H9 (cell line): Measurements from ENCODE around the gene NPAS3. TPM values are rescaled to one million over a fixed set of nuclear protein-coding genes. Genes with fewer than 3 reads are reported as not detected.

Experiments used
- DNase-seq: peaks from one replicate; pipeline ENCODE4 v3.0.0-alpha.2; 2017
- H2AFZ ChIP-seq: one replicate; pipeline ENCODE4 v1.6.1; 2013; ENCODE audit warnings: mild to moderate bottlenecking, low read length, control low read depth, moderate library complexity
- H2AK5ac ChIP-seq: 2 replicates; pipeline ENCODE4 v1.6.1; 2013; ENCODE audit warnings: low read length, control low read depth, mixed read lengths; ENCODE audit not compliant: insufficient read length
- H2BK120ac ChIP-seq: one replicate; pipeline ENCODE4 v1.6.1; 2013; ENCODE audit warnings: low read depth, mild to moderate bottlenecking, low read length, control low read depth, inconsistent platforms; ENCODE audit not compliant: poor library complexity, severe bottlenecking
- H2BK12ac ChIP-seq: 2 replicates; pipeline ENCODE4 v1.6.1; 2013; ENCODE audit warnings: low read length, control low read depth, mixed read lengths, low read depth; ENCODE audit not compliant: insufficient read length
- H2BK15ac ChIP-seq: 2 replicates; pipeline ENCODE4 v1.6.1; 2013; ENCODE audit warnings: low read depth, low read length, control low read depth
- H2BK20ac ChIP-seq: one replicate; pipeline ENCODE4 v1.6.1; 2013; ENCODE audit warnings: low read depth, mild to moderate bottlenecking, low read length, control low read depth, inconsistent platforms; ENCODE audit not compliant: poor library complexity, severe bottlenecking
- H2BK5ac ChIP-seq: 2 replicates; pipeline ENCODE4 v1.6.1; 2013; ENCODE audit warnings: low read length, control low read depth, mixed read lengths; ENCODE audit not compliant: insufficient read length
- H3K14ac ChIP-seq: 2 replicates; pipeline ENCODE4 v1.6.1; 2013; ENCODE audit warnings: low read length, control low read depth; ENCODE audit not compliant: insufficient read depth
- H3K18ac ChIP-seq: 2 replicates; pipeline ENCODE4 v1.6.1; 2013; ENCODE audit warnings: low read depth, mild to moderate bottlenecking, mixed read lengths, low read length, control low read depth; ENCODE audit not compliant: insufficient read length
- H3K23ac ChIP-seq: 2 replicates; pipeline ENCODE4 v1.6.1; 2013; ENCODE audit warnings: low read length, control low read depth, mixed read lengths, low read depth; ENCODE audit not compliant: insufficient read length
- H3K23me2 ChIP-seq: 2 replicates; pipeline ENCODE4 v1.6.1; 2013; ENCODE audit warnings: low read depth, mild to moderate bottlenecking, mixed read lengths, low read length, control low read depth; ENCODE audit not compliant: insufficient read length, poor library complexity, severe bottlenecking
- H3K27ac ChIP-seq: 2 replicates; pipeline ENCODE4 v1.5.1; 2013; ENCODE audit warnings: low read length, control low read depth, mixed read lengths, low read depth; ENCODE audit not compliant: insufficient read length
- H3K27me3 ChIP-seq: 2 replicates; pipeline ENCODE4 v1.6.1; 2013; ENCODE audit warnings: low read length, control low read depth, inconsistent platforms; ENCODE audit not compliant: insufficient read depth
- H3K4ac ChIP-seq: 2 replicates; pipeline ENCODE4 v1.6.1; 2013; ENCODE audit warnings: low read depth, mild to moderate bottlenecking, control low read depth, inconsistent platforms, low read length, moderate library complexity
- H3K4me1 ChIP-seq: 2 replicates; pipeline ENCODE4 v1.6.1; 2013; ENCODE audit warnings: low read length, control low read depth, inconsistent platforms; ENCODE audit not compliant: insufficient read depth
- H3K4me2 ChIP-seq: 2 replicates; pipeline ENCODE4 v1.6.1; 2013; ENCODE audit warnings: low read length, control low read depth, mixed read lengths; ENCODE audit not compliant: insufficient read length, insufficient read depth
- H3K56ac ChIP-seq: 2 replicates; pipeline ENCODE4 v1.6.1; 2013; ENCODE audit warnings: low read depth, mild to moderate bottlenecking, mixed read lengths, low read length, control low read depth; ENCODE audit not compliant: insufficient read length
- H3K79me1 ChIP-seq: 2 replicates; pipeline ENCODE4 v1.6.1; 2013; ENCODE audit warnings: low read depth, mild to moderate bottlenecking, moderate library complexity, low read length, control low read depth, inconsistent platforms; ENCODE audit not compliant: insufficient read depth, poor library complexity, severe bottlenecking
- H3K79me2 ChIP-seq: 2 replicates; pipeline ENCODE4 v1.6.1; 2013; ENCODE audit warnings: low read length, control low read depth, inconsistent platforms; ENCODE audit not compliant: insufficient read depth
- H3K9ac ChIP-seq: 2 replicates; pipeline ENCODE4 v1.6.1; 2013; ENCODE audit warnings: low read length, control low read depth, mixed read lengths; ENCODE audit not compliant: insufficient read length; ENCODE audit errors: extremely low read depth
- H3K9me3 ChIP-seq: one replicate; pipeline ENCODE4 v1.6.1; 2013; ENCODE audit warnings: low read depth, low read length, inconsistent platforms; ENCODE audit not compliant: control insufficient read depth
- H3T11ph ChIP-seq: one replicate; pipeline ENCODE4 v1.6.1; 2013; ENCODE audit warnings: mild to moderate bottlenecking, low read length, control low read depth, inconsistent platforms
- H4K20me1 ChIP-seq: one replicate; pipeline ENCODE4 v1.6.1; 2013; ENCODE audit not compliant: control insufficient read depth, insufficient read length, insufficient read depth
- H4K5ac ChIP-seq: 2 replicates; pipeline ENCODE4 v1.6.1; 2013; ENCODE audit warnings: low read depth, mild to moderate bottlenecking, mixed read lengths, low read length, control low read depth; ENCODE audit not compliant: insufficient read length
- H4K8ac ChIP-seq: replicated peaks from 2 replicates; pipeline ENCODE4 v1.6.1; 2013; ENCODE audit warnings: low read length, control low read depth, mixed read lengths, low read depth; ENCODE audit not compliant: insufficient read length
- H4K91ac ChIP-seq: 2 replicates; pipeline ENCODE4 v1.6.1; 2013; ENCODE audit warnings: low read depth, mild to moderate bottlenecking, moderate library complexity, mixed read lengths, low read length, control low read depth; ENCODE audit not compliant: insufficient read length
- H3K27ac Mint-ChIP-seq, 3 experiments: 2 replicates in 2 of 3; 3 replicates in 1 of 3; pipeline ENCODE4 v1.8.0; 2020 to 2021; ENCODE audit warnings: mixed read lengths in 3 of 3, mild to moderate bottlenecking in 1 of 3, moderate library complexity in 1 of 3
- H3K27me3 Mint-ChIP-seq: 2 replicates; pipeline ENCODE4 v1.8.0; 2021; ENCODE audit warnings: low read depth, mild to moderate bottlenecking, moderate library complexity, mixed read lengths
- H3K36me3 Mint-ChIP-seq, 3 experiments: 2 replicates in 2 of 3; 3 replicates in 1 of 3; pipeline ENCODE4 v1.8.0; 2020 to 2021; ENCODE audit warnings: low read depth in 3 of 3, mixed read lengths in 3 of 3; ENCODE audit not compliant: insufficient read depth in 1 of 3
- H3K4me1 Mint-ChIP-seq, 2 experiments: 2 replicates each; pipeline ENCODE4 v1.8.0; 2020; ENCODE audit warnings: mixed read lengths in 2 of 2
- H3K4me3 Mint-ChIP-seq, 2 experiments: 2 replicates in 1 of 2; 3 replicates in 1 of 2; pipeline ENCODE4 v1.8.0; 2020 to 2021; ENCODE audit warnings: mild to moderate bottlenecking in 2 of 2, mixed read lengths in 2 of 2, moderate library complexity in 1 of 2
- H3K9me3 Mint-ChIP-seq, 2 experiments: 2 replicates in 1 of 2; 3 replicates in 1 of 2; pipeline ENCODE4 v1.8.0; 2020; ENCODE audit warnings: mild to moderate bottlenecking in 2 of 2, mixed read lengths in 2 of 2, moderate library complexity in 1 of 2
- CTCF ChIP-seq: fragments of 200-600 bp; sonication (generic); conservative IDR thresholded peaks from 3 replicates; pipeline ENCODE4 v1.8.0; 2021; ENCODE audit warnings: antibody characterized with exemption, mild to moderate bottlenecking
- WGBS: extraction: QIAGEN DNeasy Blood & Tissue Kit; methylation state at CpG from one replicate; pipeline ENCODE4 v1.1.7; 2013; ENCODE audit warnings: missing lambda C conversion rate, low lambda C conversion rate, mixed read lengths; ENCODE audit not compliant: insufficient read length; ENCODE audit errors: extremely low coverage; 5-methylcytosine and 5-hydroxymethylcytosine counted together
- total RNA-seq: library from RNA; stranded (reverse); gene quantifications from 2 replicates; pipeline ENCODE4 v1.2.1, GENCODE V29; 2021

Gene NPAS3
- total RNA-seq, 1 experiment from 2014 or later = 0.17 TPM

- H3K4me2 ChIP-seq = no peak overlapping the region
- DNase-seq = no peak
- H3K27me3 Mint-ChIP-seq = no peaks in the 10 kb centered on the region
- no peak overlapping the region for H3K18ac ChIP-seq
- no peaks in the 10 kb centered on the region for H3K36me3 Mint-ChIP-seq
- H4K91ac ChIP-seq = no peak overlapping the region
- H4K8ac ChIP-seq = no peak overlapping the region
- no peaks in the 10 kb centered on the region for H3K4me1 ChIP-seq
- H3T11ph ChIP-seq = no peak overlapping the region
- H3K9me3 Mint-ChIP-seq = no peaks in the 10 kb centered on the region
- no peak overlapping the region for H2BK5ac ChIP-seq
- no peaks in the 10 kb centered on the region for H4K20me1 ChIP-seq
- H3K4me3 Mint-ChIP-seq = no peak overlapping the region
- no peak overlapping the region for H3K56ac ChIP-seq
- no peak overlapping the region for H3K27ac Mint-ChIP-seq
- no peak overlapping the region for H3K14ac ChIP-seq
- H3K79me2 ChIP-seq = no peaks in the 10 kb centered on the region
- no peaks in the 10 kb centered on the region for H3K79me1 ChIP-seq
- H2AFZ ChIP-seq = no peak overlapping the region
- H2BK20ac ChIP-seq = no peak overlapping the region
- no peak overlapping the region for H3K23ac ChIP-seq
- H2BK12ac ChIP-seq = no peak overlapping the region
- no peaks in the 10 kb centered on the region for H3K9me3 ChIP-seq
- WGBS = no CpG with 5 or more reads among the region's 4 CpGs
- H3K27ac ChIP-seq = no peak overlapping the region
- H2BK120ac ChIP-seq = no peak overlapping the region
- H2BK15ac ChIP-seq = no peak overlapping the region
- H3K9ac ChIP-seq = no peak overlapping the region
- H3K23me2 ChIP-seq = no peaks in the 10 kb centered on the region
- peaks cover 2 to 5% of the 10 kb centered on the region in 2 experiments for H3K4me1 Mint-ChIP-seq
- TF ChIP-seq CTCF = no peak
- H3K4ac ChIP-seq = no peak overlapping the region
- no peak overlapping the region for H4K5ac ChIP-seq
- H3K27me3 ChIP-seq = no peaks in the 10 kb centered on the region
- no peak overlapping the region for H2AK5ac ChIP-seq
Observed at GRCh38 chr14:33686856-33687255, 748.2 kb downstream of the NPAS3 start.
